Lower leg skin (tissue), 3 donors: ENCODE results near the gene ZNF674.

Experiments
- CTCF ChIP-seq, 3 donors: fragments of 450-650 bp; IDR thresholded peaks; one replicate each; pipeline ENCODE4 v1.5.1; 2016; ENCODE audit warnings: antibody characterized with exemption in 3 of 3, mild to moderate bottlenecking in 3 of 3, moderate library complexity in 2 of 3
- POLR2A ChIP-seq, 2 donors: fragments of 450-650 bp; IDR thresholded peaks; one replicate each; pipeline ENCODE4 v1.6.1; 2016 to 2017; ENCODE audit warnings: antibody characterized with exemption in 2 of 2, mild to moderate bottlenecking in 1 of 2, moderate library complexity in 1 of 2

- no peak for TF ChIP-seq CTCF (IDR thresholded peaks at IDR 0.05)
- no peak for TF ChIP-seq POLR2A (IDR thresholded peaks at IDR 0.05)
These were observed 28.2 kb upstream of the ZNF674 start, which contains the start of gene CHST7 for GRCh38 chrX:46573331-46573891.
